Activated CD4-positive, alpha-beta T cell treated with anti-CD3 and anti-CD28 coated beads, Interleukin-10, Interleukin-2, amounts not matched to agents 100 ng/mL and 50 ng/mL, durations not matched to agents 16 hours and 8 hours (primary cell): ENCODE data around the gene SERPINB4.
"Not testable (repeated sequence)": the region's sequence is repeated elsewhere in the genome, so short reads cannot be mapped to it uniquely, and the experiment has no call there.

Source experiments
- DNase-seq: peaks from one replicate; pipeline ENCODE4 v3.0.0-alpha.2; 2020

The SERPINB4 gene

DNA sequence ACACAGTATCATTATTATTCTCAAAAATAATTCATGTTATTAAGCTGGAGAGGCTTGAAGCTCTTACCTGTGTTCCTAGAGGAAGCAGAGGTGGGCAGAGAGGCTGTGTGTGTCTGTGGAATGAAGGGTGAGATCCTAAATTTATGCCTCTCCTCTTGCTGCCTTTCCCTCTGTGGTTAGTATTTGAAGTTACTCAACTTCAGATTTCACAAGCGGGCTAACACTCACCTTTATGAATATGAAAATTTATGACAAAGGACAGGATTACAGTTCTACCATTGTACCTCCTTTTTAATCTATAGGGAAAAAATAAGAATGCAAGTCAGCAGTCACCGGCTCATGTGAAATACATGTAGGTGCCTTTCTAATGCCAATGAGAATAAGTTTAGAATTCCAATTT, at the start of gene SERPINB4:
SERPINB4 (minus strand) TSS at position 115 of the 400 bp plus-strand sequence. CDS start 679 bp downstream, outside the sequence.
- DNase-seq: not testable (repeated sequence)

DNA sequence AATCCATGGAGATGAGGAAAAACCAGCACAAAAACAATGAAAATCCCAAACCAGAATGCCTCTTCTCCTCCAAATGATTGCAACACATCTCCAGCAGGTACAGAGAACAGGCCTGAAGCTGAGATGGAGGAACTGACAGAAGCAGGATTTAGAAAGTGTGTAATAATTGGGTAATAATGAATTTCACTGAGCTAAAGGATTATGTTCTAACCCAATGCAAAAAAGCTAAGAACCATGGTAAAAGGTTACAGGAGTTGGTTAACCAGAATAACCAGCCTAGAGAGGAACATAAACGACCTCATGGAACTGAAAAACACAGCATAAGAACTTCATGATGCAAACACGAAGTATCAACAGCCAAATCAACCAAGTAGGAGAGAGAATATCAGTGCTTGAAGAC, 45.0 kb upstream of the SERPINB4 start:
- no peak for DNase-seq

DNA sequence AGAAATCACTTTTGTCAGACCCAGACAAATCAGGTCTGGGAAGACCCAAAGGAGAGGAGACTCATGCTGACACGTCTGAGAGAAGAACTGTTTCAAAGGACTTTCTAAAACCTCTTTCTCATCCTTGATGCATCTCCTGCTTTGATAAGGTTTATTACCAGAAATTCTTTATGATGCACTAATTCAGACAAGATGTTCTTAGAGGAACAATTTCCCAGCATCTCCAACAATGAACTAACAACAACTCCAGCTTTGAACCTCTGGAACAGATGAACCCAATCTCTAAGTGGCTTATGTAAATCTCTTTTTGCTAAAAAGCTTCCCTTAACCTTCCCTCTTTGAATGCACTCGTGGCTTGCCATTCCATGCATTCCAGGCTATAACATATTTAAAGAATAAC, 42.8 kb upstream of the SERPINB4 start:
- no peak for DNase-seq

DNA sequence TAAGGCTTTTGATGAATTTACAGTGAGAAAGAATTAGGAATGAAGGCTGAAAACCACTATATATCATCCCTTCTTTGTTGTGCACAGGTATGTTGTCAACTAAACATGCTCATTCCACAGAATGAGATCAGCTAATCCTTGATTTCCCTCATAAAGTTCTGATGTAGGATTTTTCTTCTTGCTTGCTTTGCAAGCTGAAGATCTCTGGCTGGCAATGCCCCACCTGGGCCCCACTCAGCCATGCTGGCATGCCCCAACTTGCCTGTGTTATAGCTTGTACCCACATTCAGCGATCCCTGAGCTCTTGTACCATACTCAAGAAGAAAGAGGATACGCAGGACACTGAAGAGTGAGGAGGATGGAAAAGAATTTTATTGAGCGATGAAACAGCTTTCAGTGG, 40.7 kb upstream of the SERPINB4 start:
- DNase-seq: no peak

DNA sequence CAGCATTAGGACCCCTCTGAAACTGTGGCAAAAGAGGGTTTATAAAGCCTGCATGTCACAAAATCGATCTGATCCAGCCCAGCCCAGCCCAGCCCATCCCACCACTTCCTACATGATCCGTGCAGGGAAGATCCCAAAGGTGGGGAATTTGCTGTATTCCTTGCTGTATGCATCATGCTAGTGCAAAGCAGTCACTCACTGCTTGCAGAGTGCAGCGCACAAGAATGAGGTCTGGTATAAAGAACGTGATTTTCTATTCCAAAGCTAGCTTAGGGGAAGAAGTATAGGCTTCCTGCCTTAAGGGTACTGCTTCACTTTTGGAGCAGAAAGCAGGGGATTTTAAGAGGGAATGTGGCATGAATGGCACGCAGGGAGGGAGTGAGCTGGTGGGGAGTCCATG, 39.8 kb upstream of the SERPINB4 start:
- no peak for DNase-seq

DNA sequence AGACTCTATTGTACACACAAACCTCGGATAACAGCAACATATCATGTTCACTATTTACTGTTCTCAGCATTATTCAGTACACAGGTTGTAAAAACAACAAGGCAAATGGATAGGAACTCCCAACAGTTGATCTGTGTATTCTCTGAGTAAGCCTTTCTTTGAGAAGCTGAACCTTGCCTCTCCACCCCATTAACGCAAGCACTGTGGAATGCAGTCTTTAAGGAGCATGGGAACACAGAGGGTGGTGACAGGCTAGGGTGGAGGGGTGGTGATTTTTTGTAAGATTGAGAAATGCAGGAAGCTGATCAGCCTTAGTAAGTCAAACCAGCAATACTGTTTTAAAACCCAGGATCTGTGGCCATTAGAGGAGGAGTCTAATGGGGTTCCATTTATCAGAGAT, 39.1 kb upstream of the SERPINB4 start:
- DNase-seq: no peak

- DNase-seq: no peak
Observed at GRCh38 chr18:63681449-63682340, 37.6 kb upstream of the SERPINB4 start.

- no peak for DNase-seq
Observed at GRCh38 chr18:63679820-63680606, 36.0 kb upstream of the SERPINB4 start.

DNA sequence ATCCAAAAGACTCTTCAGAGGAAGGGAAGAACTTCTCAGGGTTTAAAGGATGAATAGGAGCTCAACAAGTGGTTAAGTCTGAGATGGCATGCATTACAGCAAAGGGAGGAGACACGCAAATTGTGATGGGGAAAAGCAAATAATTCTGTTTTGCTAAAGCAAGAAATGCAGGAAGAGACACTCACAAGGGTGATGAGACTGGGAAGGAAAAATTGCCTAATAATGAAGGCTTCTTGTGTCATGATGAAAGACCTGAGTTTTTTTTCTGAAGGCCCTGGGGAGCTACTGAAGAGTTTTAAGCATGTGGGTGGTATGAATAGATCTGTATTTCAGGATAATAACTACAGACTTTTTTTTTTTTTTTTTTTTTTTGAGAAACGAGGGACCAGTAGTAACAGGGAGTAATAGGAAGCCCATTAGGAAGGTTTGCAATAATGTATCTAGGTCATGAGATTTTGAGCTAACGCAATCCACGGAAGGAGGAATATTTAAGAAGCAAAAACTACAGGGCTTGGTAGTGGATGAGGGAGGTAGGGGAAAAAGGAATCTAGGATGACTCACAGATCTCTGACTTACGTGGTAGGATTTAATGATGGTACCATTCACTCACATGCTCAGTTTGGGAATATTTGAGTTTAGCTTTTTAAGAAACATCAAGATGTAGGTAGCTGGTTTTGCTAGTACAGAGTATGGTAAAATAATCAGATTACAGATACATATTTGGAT, 33.6 kb upstream of the SERPINB4 start:
- DNase-seq: no peak

DNA sequence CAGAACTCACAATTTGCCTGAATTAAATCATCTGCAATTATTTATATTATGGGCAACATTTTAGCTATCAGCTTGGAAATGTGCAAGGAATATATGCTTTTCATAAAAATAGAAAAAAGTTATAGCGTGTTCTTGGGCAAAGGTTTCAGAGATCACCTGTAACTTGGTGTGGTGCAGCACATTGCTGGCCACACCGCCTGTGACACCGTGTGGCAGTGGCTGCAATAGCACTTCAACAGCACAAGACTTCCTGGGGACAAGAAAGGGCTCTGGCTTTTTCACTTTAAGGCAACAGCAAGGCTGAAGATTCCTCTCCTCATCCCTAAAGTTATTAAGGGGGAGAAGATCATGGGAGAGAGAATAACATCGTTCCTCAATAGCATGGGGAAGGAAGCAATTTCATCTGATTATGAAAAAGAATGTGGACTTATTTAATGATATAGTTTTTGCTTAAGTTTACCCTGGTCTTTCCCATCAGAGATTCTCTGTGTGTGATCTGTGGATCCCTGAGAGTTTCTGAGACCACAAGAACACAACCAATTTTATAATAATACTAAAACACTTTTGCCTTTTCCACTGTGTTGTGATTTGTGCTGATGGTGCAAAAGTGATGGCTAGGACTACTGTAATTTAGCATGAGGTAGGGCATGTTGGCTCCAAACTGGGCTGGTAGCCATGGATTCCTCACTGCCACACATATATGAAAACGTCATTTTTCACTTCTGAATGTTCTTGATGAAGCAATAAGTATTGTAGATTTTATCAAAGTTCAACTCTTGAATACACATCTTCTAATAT, 32.7 kb upstream of the SERPINB4 start:
- no peak for DNase-seq

DNA sequence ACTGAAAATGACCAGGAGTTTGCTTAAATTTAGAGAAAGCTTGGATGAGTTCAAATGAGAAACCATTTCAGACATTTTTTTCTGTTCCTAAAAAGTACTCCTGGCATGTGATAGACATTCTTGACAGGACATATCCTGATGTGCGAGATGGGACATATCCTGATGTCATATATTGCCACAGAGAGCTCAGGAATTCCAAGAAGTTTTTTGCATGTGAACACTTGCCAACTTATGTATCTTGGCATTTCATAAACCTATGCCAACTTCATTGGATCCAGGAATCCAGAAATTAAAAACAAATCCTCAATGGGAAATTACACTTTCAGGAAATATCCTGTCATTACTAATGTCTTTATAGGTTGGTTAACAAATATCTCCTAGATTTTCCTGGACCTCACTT, 20.5 kb upstream of the SERPINB4 start:
- no peak for DNase-seq

DNA sequence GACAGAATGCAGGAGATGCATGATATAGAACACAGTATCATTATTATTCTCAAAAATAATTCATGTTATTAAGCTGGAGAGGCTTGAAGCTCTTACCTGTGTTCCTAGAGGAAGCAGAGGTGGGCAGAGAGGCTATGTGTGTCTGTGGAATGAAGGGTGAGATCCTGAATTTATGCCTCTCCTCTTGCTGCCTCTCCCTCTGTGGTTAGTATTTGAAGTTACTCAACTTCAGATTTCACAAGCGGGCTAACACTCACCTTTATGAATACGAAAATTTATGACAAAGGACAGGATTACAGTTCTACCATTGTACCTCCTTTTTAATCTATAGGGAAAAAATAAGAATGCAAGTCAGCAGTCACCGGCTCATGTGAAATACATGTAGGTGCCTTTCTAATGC, 17.7 kb upstream of the SERPINB4 start, which contains the start of gene SERPINB3:
SERPINB3 (minus strand) TSS at position 144 of the 400 bp plus-strand sequence. CDS start 677 bp downstream, outside the sequence.
- not testable (repeated sequence) for DNase-seq

DNA sequence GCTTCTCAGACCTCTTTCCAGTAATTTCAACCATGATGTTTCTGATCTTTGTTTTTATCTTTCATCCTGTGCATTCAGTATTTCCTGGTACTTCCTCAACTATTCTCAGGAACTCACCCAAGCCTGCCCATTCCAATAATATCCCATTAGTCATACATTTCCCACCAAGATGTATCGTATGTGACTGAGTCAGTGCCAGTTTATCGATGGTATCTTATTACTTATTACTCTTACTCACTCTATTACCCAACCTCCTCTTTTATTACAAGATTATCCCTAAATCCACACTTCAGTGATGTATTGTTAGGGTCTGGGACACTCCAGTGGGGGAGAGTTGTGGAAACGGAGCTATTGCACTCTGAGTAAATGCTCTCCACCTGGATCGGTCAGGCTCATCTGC, 14.9 kb upstream of the SERPINB4 start:
- DNase-seq: not testable (repeated sequence)

DNA sequence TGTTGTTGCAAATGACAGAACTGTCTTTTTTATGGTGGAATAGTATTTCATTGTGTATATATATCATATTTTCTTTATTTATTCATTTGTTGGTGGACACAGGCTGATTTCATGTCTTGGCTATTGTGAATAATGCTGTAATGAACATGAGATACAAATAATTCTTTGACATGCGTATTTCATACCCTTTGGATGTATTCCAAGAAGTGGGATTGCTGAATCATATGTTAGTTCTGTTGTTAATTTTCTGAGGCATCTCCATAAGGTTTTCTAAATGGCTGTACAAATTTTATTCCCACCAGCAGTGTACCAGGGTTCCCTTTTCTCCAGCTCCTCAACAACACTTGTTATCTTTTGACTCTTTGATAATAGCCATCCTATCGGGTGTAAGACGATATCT, 6.2 kb upstream of the SERPINB4 start:
- DNase-seq: not testable (repeated sequence)

DNA sequence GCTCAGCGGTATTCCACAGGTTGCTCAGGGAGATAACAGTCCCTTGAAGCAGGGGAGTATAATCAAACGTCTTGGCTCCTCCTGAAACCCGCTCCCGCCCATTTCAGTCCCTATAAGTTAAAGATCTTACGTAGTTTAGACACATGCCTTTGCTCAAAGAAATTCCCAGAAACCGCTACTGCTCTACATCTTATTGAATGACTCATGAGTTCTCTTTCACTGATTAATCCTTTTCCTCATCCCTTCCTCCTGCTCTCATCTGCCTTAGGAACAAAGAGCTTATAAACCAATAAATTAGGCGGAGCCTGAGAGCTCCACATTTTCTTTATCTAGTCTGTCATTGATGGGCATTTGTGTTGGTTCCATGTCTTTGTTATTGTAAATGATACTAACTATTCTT, 4.2 kb upstream of the SERPINB4 start:
- no peak for DNase-seq

GRCh38 chr18:63646936-63647335, 2.9 kb upstream of the SERPINB4 start:
- DNase-seq: no peak

- DNase-seq: not testable (repeated sequence)
Observed at GRCh38 chr18:63644694-63645093, 638 bp upstream of the SERPINB4 start.

DNA sequence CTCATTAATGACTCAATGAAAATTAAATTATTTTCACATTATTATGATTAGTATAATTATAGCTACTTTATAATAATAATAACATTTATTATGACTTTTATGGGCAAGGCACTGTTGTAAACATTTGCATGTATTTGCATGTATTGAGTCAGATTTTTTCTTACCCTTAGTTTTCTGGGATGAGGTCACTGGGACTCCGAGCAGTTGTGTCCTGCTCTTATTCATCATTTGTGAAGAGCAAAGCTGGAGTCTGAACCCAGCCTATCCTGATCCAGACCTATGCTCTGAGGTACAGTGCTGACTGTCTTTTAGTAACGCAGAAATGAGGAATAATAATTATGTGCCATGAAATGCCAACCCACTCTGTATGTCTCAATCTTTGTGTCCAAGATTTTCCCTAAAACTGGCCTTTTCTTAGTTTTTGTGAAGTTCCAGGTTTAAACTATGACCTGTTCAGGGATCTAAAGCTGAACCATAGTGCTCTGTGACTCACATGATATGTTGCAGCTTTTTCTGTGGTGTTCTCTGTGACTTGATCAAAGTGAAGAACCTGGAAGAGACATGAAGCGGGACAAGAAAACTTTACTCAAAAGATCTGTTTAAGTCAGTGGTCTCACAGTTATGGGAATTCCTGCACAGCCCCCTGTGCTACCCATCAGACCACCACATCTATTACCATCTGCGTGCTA, 1.2 kb downstream of the SERPINB4 start:
- DNase-seq: not testable (repeated sequence)

DNA sequence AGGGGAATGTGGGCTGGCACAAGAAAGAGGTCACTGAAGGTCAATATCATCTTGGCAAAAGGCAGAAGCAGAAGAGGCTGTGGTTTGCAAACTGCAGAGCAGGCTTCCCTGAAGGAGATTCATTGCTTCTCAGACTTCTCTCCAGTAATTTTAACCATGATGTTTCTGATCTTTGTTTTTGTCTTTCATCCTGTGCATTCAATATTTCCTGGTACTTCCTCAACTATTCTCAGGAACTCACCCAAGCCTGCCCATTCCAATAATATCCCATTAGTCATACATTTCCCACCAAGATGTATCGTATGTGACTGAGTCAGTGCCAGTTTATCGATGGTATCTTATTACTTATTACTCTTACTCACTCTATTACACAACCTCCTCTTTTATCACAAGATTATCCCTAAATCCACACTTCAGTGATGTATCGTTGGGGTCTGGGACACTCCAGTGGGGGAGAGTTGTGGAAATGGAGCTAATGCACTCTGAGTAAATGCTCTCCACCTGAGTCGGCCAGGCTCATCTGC, 2.8 kb downstream of the SERPINB4 start:
- DNase-seq: not testable (repeated sequence)

DNA sequence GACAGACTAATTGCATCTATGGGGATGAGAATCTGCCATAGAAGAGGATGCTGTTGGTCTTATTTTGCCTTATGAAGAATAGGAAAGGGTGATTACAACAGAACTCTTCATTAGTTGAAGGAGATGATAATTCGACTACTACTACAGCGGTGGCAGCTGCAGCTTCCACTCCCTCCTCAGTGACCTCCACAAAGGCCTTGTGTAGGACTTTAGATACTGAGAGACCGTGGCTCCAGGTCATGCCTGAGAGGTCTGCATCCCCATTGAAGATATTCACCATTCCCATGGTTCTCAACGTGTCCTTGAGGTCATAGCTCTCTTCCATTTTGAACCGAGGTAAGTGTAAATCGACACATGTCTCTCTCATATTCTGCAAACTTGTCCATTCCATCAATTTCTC, 6.4 kb downstream of the SERPINB4 start:
- DNase-seq: no peak

DNA sequence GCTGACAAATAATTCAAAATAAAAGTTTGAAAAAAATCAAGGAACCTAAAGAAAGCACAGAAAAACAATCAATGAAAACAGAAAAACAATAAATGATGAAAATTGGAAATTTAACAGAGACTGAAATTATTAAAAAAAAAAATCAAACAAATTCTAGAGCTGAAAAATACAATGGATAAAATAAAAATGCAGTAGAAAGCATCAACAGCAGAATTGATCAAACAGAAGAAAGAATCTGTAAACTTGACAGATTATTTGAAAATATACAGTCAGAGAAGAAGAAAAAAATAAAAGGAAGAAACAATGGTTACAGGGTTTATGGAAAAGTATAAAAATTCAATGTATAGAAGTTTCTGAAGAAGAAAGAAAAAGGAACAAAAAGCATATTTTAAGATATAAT, 16.2 kb downstream of the SERPINB4 start:
- no peak for DNase-seq
